Adipocyte (in vitro differentiated cells): ENCODE measurements around the gene GNG7.
"Not testable (repeated sequence)": the region's sequence is repeated elsewhere in the genome, so short reads cannot be mapped to it uniquely, and the experiment has no call there.

Experiments
- DNase-seq: peaks from one replicate; pipeline ENCODE4 v3.0.0-alpha.2; 2015; ENCODE audit warnings: low read depth
- H3K27me3 ChIP-seq: replicated peaks from 2 replicates; pipeline ENCODE4 v1.7.0; 2013; ENCODE audit warnings: mild to moderate bottlenecking, low read length, moderate library complexity; ENCODE audit not compliant: control insufficient read depth, insufficient read depth
- H3K36me3 ChIP-seq: 2 replicates; pipeline ENCODE4 v1.7.0; 2013; ENCODE audit warnings: low read length, mild to moderate bottlenecking, moderate library complexity; ENCODE audit not compliant: control insufficient read depth, insufficient read depth, severe bottlenecking
- H3K4me1 ChIP-seq: 2 replicates; pipeline ENCODE4 v1.7.0; 2013; ENCODE audit warnings: mild to moderate bottlenecking, low read length, moderate library complexity; ENCODE audit not compliant: control insufficient read depth, insufficient read depth
- H3K4me3 ChIP-seq: 2 replicates; pipeline ENCODE4 v1.7.0; 2013; ENCODE audit warnings: mild to moderate bottlenecking, low read length, moderate library complexity
- H3K9ac ChIP-seq: 2 replicates; pipeline ENCODE4 v1.7.0; 2013; ENCODE audit warnings: mild to moderate bottlenecking, low read length, moderate library complexity
- H3K9me3 ChIP-seq: 2 replicates; pipeline ENCODE4 v1.7.0; 2013; ENCODE audit warnings: mild to moderate bottlenecking, low read length, moderate library complexity; ENCODE audit not compliant: control insufficient read depth

The GNG7 gene

DNA sequence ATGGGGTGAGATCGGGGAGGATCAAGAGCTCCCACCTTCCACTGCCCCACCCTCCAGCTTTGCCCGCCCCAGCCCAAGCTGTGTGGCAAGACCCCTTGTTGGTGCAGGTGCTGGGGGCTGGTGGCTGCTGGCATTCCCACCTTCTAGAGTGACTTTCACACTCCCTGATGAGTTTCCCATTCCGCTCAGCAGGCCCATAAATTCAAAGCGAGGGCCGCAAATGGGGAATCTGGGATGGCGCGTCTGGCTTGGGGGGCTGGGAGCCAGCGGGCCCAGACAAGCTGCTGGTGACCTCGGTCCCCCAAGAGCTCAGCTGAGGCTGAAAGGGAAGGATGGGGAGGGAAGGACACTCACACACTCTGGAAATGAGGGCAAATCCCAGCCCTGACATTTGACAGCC lies 116.3 kb downstream of the GNG7 start:
- H3K9me3 ChIP-seq: peaks cover 3% of the 10 kb centered on the region
- no peak for DNase-seq
- H3K9ac ChIP-seq: no peak overlapping the region
- H3K4me1 ChIP-seq: peaks cover 11% of the 10 kb centered on the region
- no peaks in the 10 kb centered on the region for H3K27me3 ChIP-seq
- no peak overlapping the region for H3K4me3 ChIP-seq
- no peaks in the 10 kb centered on the region for H3K36me3 ChIP-seq

- no peak for DNase-seq
- no peak overlapping the region for H3K4me3 ChIP-seq
- peaks cover 18% of the 10 kb centered on the region for H3K4me1 ChIP-seq
- H3K36me3 ChIP-seq: no peaks in the 10 kb centered on the region
- peaks cover 3% of the 10 kb centered on the region for H3K9me3 ChIP-seq
- H3K27me3 ChIP-seq: no peaks in the 10 kb centered on the region
- H3K9ac ChIP-seq: no peak overlapping the region
Observed at GRCh38 chr19:2584002-2584401, 118.5 kb downstream of the GNG7 start.

DNA sequence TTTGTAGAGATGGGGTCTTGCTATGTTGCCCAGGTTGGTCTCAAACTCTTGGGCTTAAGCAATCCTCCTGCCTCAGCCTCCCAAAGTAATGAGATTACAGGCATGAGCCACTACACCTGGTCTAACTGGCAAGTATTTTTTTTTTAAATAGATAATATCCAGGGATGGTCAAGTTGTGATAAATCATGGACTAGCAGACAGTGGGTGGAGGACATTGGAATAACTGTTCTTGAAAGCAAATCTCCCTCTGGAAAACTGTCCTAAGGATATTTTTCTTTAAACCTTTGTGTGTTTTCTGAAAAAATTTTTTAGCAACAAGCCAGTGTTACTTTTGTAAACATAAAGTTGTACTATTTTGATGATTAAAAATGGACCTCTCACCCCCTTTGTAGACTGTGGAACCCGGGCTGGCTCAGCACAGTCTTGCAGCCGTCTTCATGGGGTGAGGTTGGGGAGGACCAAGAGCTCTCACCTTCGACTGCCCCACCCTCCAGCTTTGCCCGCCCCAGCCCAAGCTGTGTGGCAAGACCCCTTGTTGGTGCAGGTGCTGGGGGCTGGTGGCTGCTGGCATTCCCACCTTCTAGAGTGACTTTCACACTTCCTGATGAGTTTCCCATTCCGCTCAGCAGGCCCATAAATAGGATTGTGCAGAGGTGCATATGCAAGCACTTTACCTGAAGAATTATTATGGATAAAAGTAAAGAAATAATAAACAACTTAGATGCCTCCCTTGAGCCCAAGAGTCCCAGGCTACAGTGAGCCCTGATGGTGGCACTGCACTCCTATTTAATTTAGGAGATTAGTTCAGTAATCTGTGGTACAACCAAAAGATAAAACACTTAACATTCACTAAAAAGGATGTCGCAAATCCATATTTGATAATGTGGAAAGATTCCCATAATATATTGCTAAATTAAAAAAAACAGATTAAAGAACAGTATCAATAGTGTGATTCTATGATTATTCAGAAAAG lies 119.2 kb downstream of the GNG7 start:
- no peaks in the 10 kb centered on the region for H3K36me3 ChIP-seq
- peaks cover 21% of the 10 kb centered on the region for H3K4me1 ChIP-seq
- H3K9ac ChIP-seq: no peak overlapping the region
- no peaks in the 10 kb centered on the region for H3K27me3 ChIP-seq
- H3K4me3 ChIP-seq: no peak overlapping the region
- no peak for DNase-seq
- H3K9me3 ChIP-seq: peaks cover 3% of the 10 kb centered on the region

DNA sequence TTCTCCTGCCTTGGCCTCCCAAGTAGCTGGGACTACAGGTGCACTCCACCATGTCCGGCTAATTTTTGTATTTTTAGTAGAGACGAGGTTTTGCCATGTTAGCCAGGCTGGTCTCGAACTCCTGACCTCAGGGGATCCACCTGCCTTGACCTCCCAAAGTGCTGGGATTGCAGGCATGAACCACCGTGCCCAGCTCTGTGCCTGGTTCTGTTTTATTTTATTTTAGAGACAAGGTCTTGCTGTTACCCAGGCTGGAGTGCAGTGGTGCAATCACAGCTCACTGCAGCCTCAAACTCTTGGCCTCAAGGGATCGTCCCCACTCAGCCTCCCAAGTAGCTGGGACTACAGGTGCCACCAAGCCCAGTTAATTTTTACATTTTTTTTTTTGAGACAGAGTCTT lies 122.1 kb downstream of the GNG7 start:
- peaks cover 43% of the 10 kb centered on the region for H3K4me1 ChIP-seq
- not testable (repeated sequence) for H3K36me3 ChIP-seq, H3K9me3 ChIP-seq, H3K4me3 ChIP-seq, DNase-seq, H3K27me3 ChIP-seq, H3K9ac ChIP-seq

- Histone ChIP-seq H3K9ac (peak overlapping the region; percentile 77), H3K4me3 (peak overlapping the region; percentile 75), H3K27me3 (no peaks in the 10 kb centered on the region), H3K4me1 (peaks cover 43% of the 10 kb centered on the region), H3K36me3 (no peaks in the 10 kb centered on the region), H3K9me3 (peaks cover 3% of the 10 kb centered on the region)
- no peak for DNase-seq
Observed at GRCh38 chr19:2579678-2580280, 122.7 kb downstream of the GNG7 start.

GRCh38 chr19:2578901-2579677 lies 123.4 kb downstream of the GNG7 start:
- Histone ChIP-seq H3K9ac (peak overlapping the region; percentile 77), H3K4me3 (peak overlapping the region; percentile 75), H3K36me3 (no peaks in the 10 kb centered on the region), H3K4me1 (peaks cover 43% of the 10 kb centered on the region), H3K9me3 (peaks cover 3% of the 10 kb centered on the region), H3K27me3 (no peaks in the 10 kb centered on the region)
- peak; percentile 91 for DNase-seq

- Histone ChIP-seq H3K4me3 (peak overlapping the region; percentile 75), H3K9me3 (peaks cover 3% of the 10 kb centered on the region), H3K27me3 (no peaks in the 10 kb centered on the region), H3K9ac (peak overlapping the region; percentile 77), H3K36me3 (no peaks in the 10 kb centered on the region), H3K4me1 (peaks cover 43% of the 10 kb centered on the region)
- DNase-seq: peak; percentile 64
Observed at GRCh38 chr19:2578391-2578890, 124.1 kb downstream of the GNG7 start.

DNA sequence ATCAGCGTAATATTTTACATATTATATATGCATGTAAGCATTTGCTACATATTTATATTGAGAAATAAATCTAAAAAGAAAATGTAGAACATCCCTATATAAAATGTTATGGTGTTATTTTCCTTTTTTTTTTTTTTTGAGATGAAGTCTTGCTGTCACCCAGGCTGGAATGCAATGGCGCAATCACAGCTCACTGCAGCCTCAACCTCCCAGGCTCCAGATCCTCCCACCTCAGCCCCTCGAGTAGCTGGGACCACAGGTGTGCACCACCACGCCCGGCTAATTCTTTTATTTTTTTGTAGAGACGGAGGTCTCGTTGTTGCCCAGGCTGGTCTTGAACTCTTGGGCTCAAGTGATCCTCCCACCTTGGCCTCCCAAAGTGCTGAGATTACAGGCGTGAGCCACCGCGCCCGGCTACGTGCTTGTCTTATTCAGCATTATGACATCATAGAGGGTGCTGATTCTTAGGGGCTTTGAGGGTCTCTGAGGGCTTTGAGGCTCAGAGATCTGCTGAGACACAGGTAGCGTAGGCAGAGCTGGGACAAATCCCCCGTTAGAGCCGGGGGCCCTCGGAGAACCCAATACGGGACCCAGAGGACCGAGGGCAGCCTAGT lies 124.7 kb downstream of the GNG7 start:
- Histone ChIP-seq H3K9ac (peak overlapping the region; percentile 77), H3K4me3 (peak overlapping the region; percentile 75), H3K27me3 (no peaks in the 10 kb centered on the region), H3K36me3 (no peaks in the 10 kb centered on the region), H3K4me1 (peaks cover 43% of the 10 kb centered on the region), H3K9me3 (peaks cover 3% of the 10 kb centered on the region)
- peak; percentile 16 for DNase-seq

- Histone ChIP-seq H3K4me3 (no peak overlapping the region), H3K36me3 (no peaks in the 10 kb centered on the region), H3K9ac (peak overlapping the region; percentile 77), H3K9me3 (no peaks in the 10 kb centered on the region), H3K27me3 (no peaks in the 10 kb centered on the region), H3K4me1 (peaks cover 43% of the 10 kb centered on the region)
- no peak for DNase-seq
Observed at GRCh38 chr19:2575734-2576481, 126.6 kb downstream of the GNG7 start.

- no peak for DNase-seq
- Histone ChIP-seq H3K4me3 (no peak overlapping the region), H3K36me3 (no peaks in the 10 kb centered on the region), H3K4me1 (peaks cover 43% of the 10 kb centered on the region), H3K9me3 (no peaks in the 10 kb centered on the region), H3K27me3 (no peaks in the 10 kb centered on the region), H3K9ac (peak overlapping the region; percentile 16)
Observed at GRCh38 chr19:2574971-2575630, 127.4 kb downstream of the GNG7 start.
